Erythroblast (primary cell): Measurements from ENCODE around the gene SLC33A1.
A peak's percentile ranks its signal among the peaks of the same experiment; 100 is the strongest.

Experiments
- DNase-seq, 2 experiments: peaks; one replicate each; lab custom pipeline; 2025; lab: John Stamatoyannopoulos, UW
- GATA1 ChIP-seq: IDR thresholded peaks from 2 replicates; pipeline ENCODE4 v1.6.1; 2011; ENCODE audit warnings: low read depth, mild to moderate bottlenecking, control low read depth, low read length, moderate library complexity
- POLR2A ChIP-seq: IDR thresholded peaks from 2 replicates; pipeline ENCODE4 v1.6.1; 2011; ENCODE audit warnings: mild to moderate bottlenecking, low read length

The SLC33A1 gene

GRCh38 chr3:155854141-155854940, at the start of gene SLC33A1:
Gene SLC33A1 (minus strand): TSS chr3:155854427. CDS start chr3:155853997, 430 bp downstream.
- TF ChIP-seq POLR2A (peak; percentile 98), GATA1 (no peak)
- DNase-seq, result peak; percentile 99 to 100

GRCh38 chr3:155895379-155895900, 41.2 kb upstream of the SLC33A1 start:
- no peak for DNase-seq
- TF ChIP-seq POLR2A, result no peak
- TF ChIP-seq GATA1, result no peak

- TF ChIP-seq POLR2A (no peak), GATA1 (no peak)
- DNase-seq, result peak in 1 of 2 experiments; percentile 48
Observed at GRCh38 chr3:155891321-155891720, 37.1 kb upstream of the SLC33A1 start.

GRCh38 chr3:155890671-155891190, 36.5 kb upstream of the SLC33A1 start:
- TF ChIP-seq POLR2A, result peak; percentile 66
- TF ChIP-seq GATA1, result peak; percentile 67
- peak; percentile 93 to 98 for DNase-seq

- TF ChIP-seq GATA1 (no peak), POLR2A (no peak)
- DNase-seq, result peak; percentile 50 to 59
Observed at GRCh38 chr3:155889952-155890351, 35.7 kb upstream of the SLC33A1 start.

GRCh38 chr3:155889212-155889611, 35.0 kb upstream of the SLC33A1 start:
- TF ChIP-seq GATA1 (no peak), POLR2A (no peak)

GRCh38 chr3:155886915-155887314, 32.7 kb upstream of the SLC33A1 start:
- DNase-seq, result no peak
- TF ChIP-seq GATA1 (no peak), POLR2A (no peak)

More at GRCh38 chr3:155889212-155889611, 35.0 kb upstream of the SLC33A1 start:
- peak in 1 of 2 experiments; percentile 49 for DNase-seq

- DNase-seq, result peak; percentile 36 to 51
Observed at GRCh38 chr3:155886348-155886747, 32.1 kb upstream of the SLC33A1 start.

GRCh38 chr3:155885292-155885691, 31.1 kb upstream of the SLC33A1 start:
- peak in 1 of 2 experiments; percentile 46 for DNase-seq
- TF ChIP-seq GATA1 (no peak), POLR2A (no peak)

- no peak for DNase-seq
- TF ChIP-seq POLR2A (no peak), GATA1 (no peak)
Observed at GRCh38 chr3:155884292-155884691, 30.1 kb upstream of the SLC33A1 start.

GRCh38 chr3:155880286-155880685, 26.1 kb upstream of the SLC33A1 start:
- TF ChIP-seq GATA1, result no peak
- TF ChIP-seq POLR2A, result no peak
- DNase-seq, result no peak

GRCh38 chr3:155876503-155876902, 22.3 kb upstream of the SLC33A1 start:
- no peak for DNase-seq
- no peak for TF ChIP-seq POLR2A
- no peak for TF ChIP-seq GATA1

- TF ChIP-seq POLR2A, result no peak
- no peak for DNase-seq
Observed at GRCh38 chr3:155876037-155876436, 21.8 kb upstream of the SLC33A1 start.

GRCh38 chr3:155872904-155873646, 18.8 kb upstream of the SLC33A1 start:
- DNase-seq, result no peak
- TF ChIP-seq POLR2A (no peak), GATA1 (no peak)
